H1 (cell line): ENCODE data around the gene AFAP1L1.

Source experiments
- NRF1 ChIP-seq: IDR thresholded peaks from 2 replicates; pipeline ENCODE4 v1.6.1; 2011; ENCODE audit warnings: mild to moderate bottlenecking, low read depth, low read length, improper control_type of control experiment
- TF ChIP-seq, protein P1 (sequence below): IDR thresholded peaks from 2 replicates; pipeline ENCODE4 v1.6.1; 2011; ENCODE audit warnings: low read length, improper control_type of control experiment
- TF ChIP-seq, protein P2 (sequence below), 3 experiments: IDR thresholded peaks; 1 replicate in 2 of 3; 2 replicates in 1 of 3; pipeline versions ENCODE4 v1.5.1 to v1.6.1; 2011; ENCODE audit warnings: low read length in 3 of 3, mild to moderate bottlenecking in 3 of 3, inconsistent platforms in 2 of 3, low read depth in 1 of 3, moderate library complexity in 1 of 3; ENCODE audit not compliant: insufficient read depth in 1 of 3; ENCODE audit errors: control extremely low read depth in 1 of 3

GRCh38 chr5:149376711-149377447 lies 105.2 kb downstream of the AFAP1L1 start:
- TF ChIP-seq, protein P1, sequence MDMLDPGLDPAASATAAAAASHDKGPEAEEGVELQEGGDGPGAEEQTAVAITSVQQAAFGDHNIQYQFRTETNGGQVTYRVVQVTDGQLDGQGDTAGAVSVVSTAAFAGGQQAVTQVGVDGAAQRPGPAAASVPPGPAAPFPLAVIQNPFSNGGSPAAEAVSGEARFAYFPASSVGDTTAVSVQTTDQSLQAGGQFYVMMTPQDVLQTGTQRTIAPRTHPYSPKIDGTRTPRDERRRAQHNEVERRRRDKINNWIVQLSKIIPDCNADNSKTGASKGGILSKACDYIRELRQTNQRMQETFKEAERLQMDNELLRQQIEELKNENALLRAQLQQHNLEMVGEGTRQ = no peak
- no peak for TF ChIP-seq NRF1
- TF ChIP-seq, protein P2, sequence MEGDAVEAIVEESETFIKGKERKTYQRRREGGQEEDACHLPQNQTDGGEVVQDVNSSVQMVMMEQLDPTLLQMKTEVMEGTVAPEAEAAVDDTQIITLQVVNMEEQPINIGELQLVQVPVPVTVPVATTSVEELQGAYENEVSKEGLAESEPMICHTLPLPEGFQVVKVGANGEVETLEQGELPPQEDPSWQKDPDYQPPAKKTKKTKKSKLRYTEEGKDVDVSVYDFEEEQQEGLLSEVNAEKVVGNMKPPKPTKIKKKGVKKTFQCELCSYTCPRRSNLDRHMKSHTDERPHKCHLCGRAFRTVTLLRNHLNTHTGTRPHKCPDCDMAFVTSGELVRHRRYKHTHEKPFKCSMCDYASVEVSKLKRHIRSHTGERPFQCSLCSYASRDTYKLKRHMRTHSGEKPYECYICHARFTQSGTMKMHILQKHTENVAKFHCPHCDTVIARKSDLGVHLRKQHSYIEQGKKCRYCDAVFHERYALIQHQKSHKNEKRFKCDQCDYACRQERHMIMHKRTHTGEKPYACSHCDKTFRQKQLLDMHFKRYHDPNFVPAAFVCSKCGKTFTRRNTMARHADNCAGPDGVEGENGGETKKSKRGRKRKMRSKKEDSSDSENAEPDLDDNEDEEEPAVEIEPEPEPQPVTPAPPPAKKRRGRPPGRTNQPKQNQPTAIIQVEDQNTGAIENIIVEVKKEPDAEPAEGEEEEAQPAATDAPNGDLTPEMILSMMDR (IDR thresholded peaks at IDR 0.05; ENCODE audit: control extremely low read depth in 1 of 3, insufficient read depth in 1 of 3, low read depth in 1 of 3, low read length in 3 of 3) = no peak
